ENCODE measurements around the gene SASH3. TPM values are rescaled to one million over a fixed set of nuclear protein-coding genes. Genes with fewer than 3 reads are reported as not detected.

Gene SASH3
- total RNA-seq, 1 experiment from 2014 or later = 0.42 TPM

GRCh38 chrX:129738466-129739308, 41.1 kb upstream of the SASH3 start, which contains the start of gene XPNPEP2:
XPNPEP2 (plus strand) TSS chrX:129738979; CDS start chrX:129739214, 235 bp downstream.
- Histone ChIP-seq H3K4me2 (ENCODE audit: low read length) (no peak within 1 kb of the TSS), H3K36me3 (ENCODE audit: control insufficient read depth in 1 of 2, insufficient read depth in 2 of 2, low read length in 2 of 2) (no peaks in the 10 kb centered on the region), H3K4me1 (ENCODE audit: control insufficient read depth in 1 of 2, insufficient read depth in 2 of 2, low read length in 2 of 2) (no peaks in the 10 kb centered on the region), H3K27me3 (ENCODE audit: insufficient read depth, low read length) (no peaks in the 10 kb centered on the region), H3K9me2 (ENCODE audit: insufficient read depth) (no peaks in the 10 kb centered on the region), H3K4me3 (replicated peaks in 1 of 2; ENCODE audit: low read depth in 1 of 2, low read length in 2 of 2) (no peak within 1 kb of the TSS), H3K27ac (ENCODE audit: low read depth, low read length) (no peak within 1 kb of the TSS), H2AFZ (ENCODE audit: low read depth, low read length, poor library complexity, severe bottlenecking) (no peak within 1 kb of the TSS), H3K9me3 (ENCODE audit: control insufficient read depth in 1 of 2, insufficient read depth in 1 of 2, low read depth in 1 of 2, low read length in 2 of 2) (no peaks in the 10 kb centered on the region), H3K79me2 (ENCODE audit: insufficient read depth, low read length) (no peaks in the 10 kb centered on the region), H4K20me1 (ENCODE audit: insufficient read depth) (no peaks in the 10 kb centered on the region), H3K9ac (ENCODE audit: low read length) (no peak within 1 kb of the TSS)
- ATAC-seq (no peak), DNase-seq (ENCODE audit: low read depth, low spot score) (no peak)
- ChIA-PET RAD21 (ENCODE audit: low non-redundant PET in 1 of 2, low total read pairs in 2 of 2, uncharacterized antibody in 2 of 2, unreplicated experiment in 2 of 2) (no interaction called here), POLR2A (no interaction called here), CTCF (no interaction called here)
- intact Hi-C loops (cut with micrococcal nuclease) = no loop called here
- BruUV-seq (replicated peaks) = no TSS peak
- TF ChIP-seq ZNF274 (IDR thresholded peaks at IDR 0.05; ENCODE audit: low read depth, low read length) (no peak), SP1 (IDR thresholded peaks at IDR 0.05; ENCODE audit: low read depth) (no peak), CEBPB (IDR thresholded peaks at IDR 0.05; ENCODE audit: low read depth) (no peak), POLR2AphosphoS5 (IDR thresholded peaks at IDR 0.05; ENCODE audit: low read depth, low read length) (no peak), REST (IDR thresholded peaks at IDR 0.05; ENCODE audit: low read depth) (no peak), MAX (IDR thresholded peaks at IDR 0.05) (no peak), EZH2 (IDR thresholded peaks at IDR 0.05) (no peak), CBX3 (IDR thresholded peaks at IDR 0.05; ENCODE audit: low read depth) (no peak), JUND (IDR thresholded peaks at IDR 0.05) (no peak)

All from HCT116 (cell line).